Measurements from ENCODE around the gene TBL3.

DNA sequence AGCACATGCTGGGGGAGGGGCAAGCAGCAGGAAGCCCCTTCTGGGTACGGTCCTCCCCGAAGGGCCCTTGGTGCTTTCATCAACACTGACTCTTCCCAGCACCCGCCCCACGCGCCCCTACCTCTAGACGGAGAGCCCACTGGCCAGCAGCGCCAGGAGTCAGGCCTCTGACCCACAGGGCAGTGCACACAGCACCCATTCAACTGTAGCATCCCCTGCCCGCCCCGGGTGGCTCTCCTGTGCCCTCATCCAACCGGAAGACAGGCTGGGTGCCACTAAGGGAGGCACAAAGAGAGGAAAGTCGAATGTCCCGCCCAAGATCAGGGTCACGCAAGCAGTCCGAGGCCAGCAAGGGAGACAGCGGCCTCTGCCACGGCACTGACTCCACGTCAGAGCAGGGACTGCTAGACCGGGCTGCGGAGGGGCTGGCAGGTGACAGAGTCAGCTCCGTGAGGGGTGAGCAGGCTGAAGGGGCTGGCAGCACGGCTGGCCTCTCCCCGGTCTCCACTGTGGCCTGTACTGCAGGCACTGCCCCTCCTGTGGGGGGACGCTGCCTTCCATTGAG is 38.7 kb upstream of the TBL3 start:
- TF ChIP-seq POLR2A (IDR thresholded peaks at IDR 0.05) = no peak
- TF ChIP-seq, protein P1, sequence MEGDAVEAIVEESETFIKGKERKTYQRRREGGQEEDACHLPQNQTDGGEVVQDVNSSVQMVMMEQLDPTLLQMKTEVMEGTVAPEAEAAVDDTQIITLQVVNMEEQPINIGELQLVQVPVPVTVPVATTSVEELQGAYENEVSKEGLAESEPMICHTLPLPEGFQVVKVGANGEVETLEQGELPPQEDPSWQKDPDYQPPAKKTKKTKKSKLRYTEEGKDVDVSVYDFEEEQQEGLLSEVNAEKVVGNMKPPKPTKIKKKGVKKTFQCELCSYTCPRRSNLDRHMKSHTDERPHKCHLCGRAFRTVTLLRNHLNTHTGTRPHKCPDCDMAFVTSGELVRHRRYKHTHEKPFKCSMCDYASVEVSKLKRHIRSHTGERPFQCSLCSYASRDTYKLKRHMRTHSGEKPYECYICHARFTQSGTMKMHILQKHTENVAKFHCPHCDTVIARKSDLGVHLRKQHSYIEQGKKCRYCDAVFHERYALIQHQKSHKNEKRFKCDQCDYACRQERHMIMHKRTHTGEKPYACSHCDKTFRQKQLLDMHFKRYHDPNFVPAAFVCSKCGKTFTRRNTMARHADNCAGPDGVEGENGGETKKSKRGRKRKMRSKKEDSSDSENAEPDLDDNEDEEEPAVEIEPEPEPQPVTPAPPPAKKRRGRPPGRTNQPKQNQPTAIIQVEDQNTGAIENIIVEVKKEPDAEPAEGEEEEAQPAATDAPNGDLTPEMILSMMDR (IDR thresholded peaks at IDR 0.05) = no peak
